Posterior vena cava (tissue), 2 donors: Measurements from ENCODE around the gene MED13L. TPM values are rescaled to one million over a fixed set of nuclear protein-coding genes. Genes with fewer than 3 reads are reported as not detected.
"Not testable (repeated sequence)": the region's sequence is repeated elsewhere in the genome, so short reads cannot be mapped to it uniquely, and the experiment has no call there.

Source experiments
- DNase-seq: peaks from one replicate; pipeline ENCODE4 v3.0.0-alpha.2; 2020; ENCODE audit warnings: low spot score
- intact Hi-C, 2 donors: fragments of 100-400 bp; cut with DNase I; formaldehyde crosslinking; loops; one replicate each; pipeline versions ENCODE4 v1.14.1 to v1.14.2; 2022 to 2023
- total RNA-seq, 2 donors: library from RNA; stranded (reverse); fragmentation: NEBNext Ultra II Directional; extraction: Animal tissue kit (Norgen Biotek cat#: 25700); gene quantifications; one replicate each; pipeline ENCODE4 v1.2.1, GENCODE V29; 2021
- donor health status: DM: yes; HTN: yes; CAD: no.
- donor health status: DM: yes; HTN: yes; CAD: no.

Gene MED13L
- total RNA-seq, 2 donors from 2014 or later = 133 to 176 TPM

GRCh38 chr12:116148844-116149243 is 128.6 kb downstream of the MED13L start:
- intact Hi-C loops = no loop called here
- DNase-seq = no peak

GRCh38 chr12:116146386-116146785 is 131.1 kb downstream of the MED13L start:
- DNase-seq = no peak
- intact Hi-C loops = no loop called here

- DNase-seq = no peak
These were observed 132.0 kb downstream of the MED13L start for GRCh38 chr12:116145451-116145850.

GRCh38 chr12:116144384-116144783 is 133.1 kb downstream of the MED13L start:
- DNase-seq = no peak
- intact Hi-C loops = no loop called here

More at GRCh38 chr12:116145451-116145850, 132.0 kb downstream of the MED13L start:
- intact Hi-C loops = no loop called here

- intact Hi-C loops = no loop called here
- no peak for DNase-seq
These were observed 133.6 kb downstream of the MED13L start for GRCh38 chr12:116143909-116144308.

GRCh38 chr12:116142936-116143898 is 134.3 kb downstream of the MED13L start:
- DNase-seq = no peak
- intact Hi-C loops = no loop called here

- no peak for DNase-seq
- intact Hi-C loops = no loop called here
These were observed 135.7 kb downstream of the MED13L start for GRCh38 chr12:116141833-116142162.

GRCh38 chr12:116141110-116141832 is 136.2 kb downstream of the MED13L start:
- DNase-seq = no peak
- intact Hi-C loops = no loop called here

GRCh38 chr12:116140529-116140928 is 137.0 kb downstream of the MED13L start:
- DNase-seq = no peak
- intact Hi-C loops = no loop called here

GRCh38 chr12:116138781-116139180 is 138.7 kb downstream of the MED13L start:
- intact Hi-C loops = no loop called here
- no peak for DNase-seq

GRCh38 chr12:116138364-116138763 is 139.1 kb downstream of the MED13L start:
- DNase-seq = no peak
- intact Hi-C loops = no loop called here

- intact Hi-C loops = no loop called here
- DNase-seq = no peak
These were observed 140.2 kb downstream of the MED13L start for GRCh38 chr12:116137318-116137717.

GRCh38 chr12:116136340-116136739 is 141.2 kb downstream of the MED13L start:
- intact Hi-C loops = no loop called here
- DNase-seq = no peak

- DNase-seq = no peak
- intact Hi-C loops = no loop called here
These were observed 142.1 kb downstream of the MED13L start for GRCh38 chr12:116135209-116135930.

- intact Hi-C loops = no loop called here
- no peak for DNase-seq
These were observed 143.8 kb downstream of the MED13L start for GRCh38 chr12:116133636-116134214.

GRCh38 chr12:116133149-116133548 is 144.3 kb downstream of the MED13L start:
- no peak for DNase-seq
- intact Hi-C loops = no loop called here

- intact Hi-C loops, DNase-seq: not testable (repeated sequence)
These were observed 145.5 kb downstream of the MED13L start for GRCh38 chr12:116131987-116132386.

GRCh38 chr12:116131176-116131575 is 146.3 kb downstream of the MED13L start:
- no peak for DNase-seq

GRCh38 chr12:116130431-116130830 is 147.1 kb downstream of the MED13L start:
- intact Hi-C loops = no loop called here
- no peak for DNase-seq

More at GRCh38 chr12:116131176-116131575, 146.3 kb downstream of the MED13L start:
- intact Hi-C loops = no loop called here
